Trophoblast cell (in vitro differentiated cells and primary cell): ENCODE measurements around the gene APOE.

Source experiments
- DNase-seq, 2 donors: peaks; one replicate each; pipeline ENCODE4 v3.0.0-alpha.2; 2016
- H2AFZ ChIP-seq: 2 replicates; pipeline ENCODE4 v1.6.1; 2013; ENCODE audit warnings: low read length, moderate library complexity, mild to moderate bottlenecking; ENCODE audit not compliant: insufficient read depth, poor library complexity
- H2AK5ac ChIP-seq: 2 replicates; pipeline ENCODE4 v1.6.1; 2013; ENCODE audit warnings: mild to moderate bottlenecking, low read length
- H2BK120ac ChIP-seq: 2 replicates; pipeline ENCODE4 v1.6.1; 2013; ENCODE audit warnings: low read length, mild to moderate bottlenecking, moderate library complexity; ENCODE audit not compliant: insufficient read depth, poor library complexity
- H2BK12ac ChIP-seq: 2 replicates; pipeline ENCODE4 v1.6.1; 2013; ENCODE audit warnings: mild to moderate bottlenecking, low read length, moderate library complexity
- H2BK5ac ChIP-seq: 2 replicates; pipeline ENCODE4 v1.6.1; 2013; ENCODE audit warnings: low read length, low read depth, moderate library complexity, mild to moderate bottlenecking; ENCODE audit not compliant: poor library complexity
- H3K14ac ChIP-seq: 2 replicates; pipeline ENCODE4 v1.6.1; 2013; ENCODE audit warnings: mild to moderate bottlenecking, low read length
- H3K18ac ChIP-seq: 2 replicates; pipeline ENCODE4 v1.6.1; 2013; ENCODE audit warnings: mild to moderate bottlenecking, low read length
- H3K23ac ChIP-seq: 2 replicates; pipeline ENCODE4 v1.6.1; 2013; ENCODE audit warnings: low read length
- H3K27ac ChIP-seq: 2 replicates; pipeline ENCODE4 v1.5.1; 2013; ENCODE audit warnings: low read depth, mild to moderate bottlenecking, inconsistent platforms, low read length, moderate library complexity
- H3K27me3 ChIP-seq: 2 replicates; pipeline ENCODE4 v1.6.1; 2013; ENCODE audit warnings: inconsistent platforms, mild to moderate bottlenecking, low read length, moderate library complexity; ENCODE audit not compliant: insufficient read depth
- H3K36me3 ChIP-seq, 2 experiments: 1 replicate in 1 of 2; 2 replicates in 1 of 2; pipeline ENCODE4 v1.6.1; 2013; ENCODE audit warnings: low read length in 2 of 2, mild to moderate bottlenecking in 2 of 2, moderate library complexity in 1 of 2; ENCODE audit not compliant: insufficient read depth in 2 of 2, control insufficient read depth in 1 of 2
- H3K4ac ChIP-seq: 2 replicates; pipeline ENCODE4 v1.6.1; 2013; ENCODE audit warnings: low read depth, mild to moderate bottlenecking, low read length, moderate library complexity
- H3K4me1 ChIP-seq, 2 experiments: 1 replicate in 1 of 2; 2 replicates in 1 of 2; pipeline ENCODE4 v1.6.1; 2013; ENCODE audit warnings: low read length in 2 of 2, mild to moderate bottlenecking in 2 of 2, moderate library complexity in 1 of 2; ENCODE audit not compliant: insufficient read depth in 2 of 2, control insufficient read depth in 1 of 2
- H3K4me2 ChIP-seq: 2 replicates; pipeline ENCODE4 v1.6.1; 2013; ENCODE audit warnings: inconsistent platforms, mild to moderate bottlenecking, low read length, moderate library complexity
- H3K4me3 ChIP-seq: 2 replicates; pipeline ENCODE4 v1.5.1; 2013; ENCODE audit warnings: mild to moderate bottlenecking, low read depth, low read length, inconsistent platforms
- H3K79me1 ChIP-seq: one replicate; pipeline ENCODE4 v1.6.1; 2013; ENCODE audit warnings: low read length
- H3K79me2 ChIP-seq: 2 replicates; pipeline ENCODE4 v1.6.1; 2013; ENCODE audit warnings: low read length, mild to moderate bottlenecking; ENCODE audit not compliant: control insufficient read depth, insufficient read depth, poor library complexity
- H3K9ac ChIP-seq: 2 replicates; pipeline ENCODE4 v1.6.1; 2013; ENCODE audit warnings: mild to moderate bottlenecking, low read length
- H3K9me3 ChIP-seq: 2 replicates; pipeline ENCODE4 v1.6.1; 2013; ENCODE audit warnings: low read depth, mild to moderate bottlenecking, control low read depth, inconsistent platforms, low read length; ENCODE audit not compliant: insufficient read depth
- H4K12ac ChIP-seq: 2 replicates; pipeline ENCODE4 v1.6.1; 2013; ENCODE audit warnings: low read depth, mild to moderate bottlenecking, low read length, moderate library complexity
- H4K8ac ChIP-seq: 2 replicates; pipeline ENCODE4 v1.6.1; 2013; ENCODE audit warnings: low read depth, mild to moderate bottlenecking, low read length, moderate library complexity
- H4K91ac ChIP-seq: one replicate; pipeline ENCODE4 v1.6.1; 2013; ENCODE audit warnings: low read depth, mild to moderate bottlenecking, low read length, moderate library complexity
- WGBS: extraction: QIAGEN DNeasy Blood & Tissue Kit; methylation state at CpG from one replicate; pipeline ENCODE4 v1.1.7; 2013; ENCODE audit warnings: missing lambda C conversion rate; ENCODE audit not compliant: insufficient read length, insufficient coverage; ENCODE audit errors: extremely low coverage; 5-methylcytosine and 5-hydroxymethylcytosine counted together

Gene APOE

GRCh38 chr19:44875666-44876451 is 29.7 kb upstream of the APOE start:
- H2BK12ac ChIP-seq, result peak overlapping the region; percentile 37
- H3K79me2 ChIP-seq, result peaks cover 8% of the 10 kb centered on the region
- H2AK5ac ChIP-seq, result no peak overlapping the region
- H3K36me3 ChIP-seq, result peaks cover 76 to 78% of the 10 kb centered on the region in 2 experiments
- no peak overlapping the region for H3K23ac ChIP-seq
- peak overlapping the region; percentile 86 for H3K27ac ChIP-seq
- H4K91ac ChIP-seq, result peak overlapping the region; percentile 51
- H3K9me3 ChIP-seq, result peaks cover 2% of the 10 kb centered on the region
- peak overlapping the region; percentile 63 for H3K18ac ChIP-seq
- H3K4me3 ChIP-seq, result no peak overlapping the region
- H3K79me1 ChIP-seq, result peaks cover 31% of the 10 kb centered on the region
- H3K4me2 ChIP-seq, result peak overlapping the region; percentile 39
- H3K9ac ChIP-seq, result no peak overlapping the region
- no peak overlapping the region for H4K12ac ChIP-seq
- peak overlapping the region; percentile 29 for H2BK120ac ChIP-seq
- H2BK5ac ChIP-seq, result peak overlapping the region; percentile 51
- no peak overlapping the region for H2AFZ ChIP-seq
- WGBS, result no CpG with 5 or more reads among the region's 22 CpGs
- H3K27me3 ChIP-seq, result no peaks in the 10 kb centered on the region
- no peak overlapping the region for H3K4ac ChIP-seq
- peak overlapping the region; percentile 17 for H4K8ac ChIP-seq
- DNase-seq, result no peak
- H3K14ac ChIP-seq, result peak overlapping the region; percentile 54
- H3K4me1 ChIP-seq, result peaks cover 57 to 66% of the 10 kb centered on the region in 2 experiments

DNA sequence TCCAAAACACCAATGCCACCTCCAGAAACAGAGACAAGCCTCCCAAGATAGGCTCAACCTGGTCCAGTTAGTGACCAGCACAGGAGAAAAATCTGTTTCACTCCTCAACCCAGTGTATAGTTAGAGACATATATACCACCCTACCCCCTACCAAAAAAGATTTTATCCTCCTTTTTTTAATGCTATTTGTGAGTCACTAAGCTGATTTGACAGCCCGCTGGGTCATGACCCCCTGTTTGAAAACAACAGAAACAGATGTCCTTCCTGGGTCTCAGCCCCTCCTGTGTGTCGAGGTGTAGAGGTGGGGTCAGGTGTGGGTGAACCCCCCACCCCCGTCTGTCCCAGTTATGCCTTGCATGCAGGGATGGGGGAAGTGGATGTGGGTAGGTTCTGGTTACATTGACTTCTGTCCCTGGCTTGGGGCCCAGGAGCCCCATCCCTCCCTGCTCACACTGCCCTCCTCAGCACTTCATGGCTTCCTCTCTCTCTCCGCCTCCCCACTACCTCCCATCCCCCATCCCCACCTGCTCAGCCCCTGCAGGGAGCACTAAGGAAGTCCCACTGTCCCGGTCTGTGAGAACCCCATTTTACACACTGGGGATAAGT is 28.6 kb upstream of the APOE start:
- Histone ChIP-seq H3K4me3 (no peak overlapping the region), H4K12ac (no peak overlapping the region), H2BK5ac (peak overlapping the region; percentile 51), H2BK12ac (peak overlapping the region; percentile 6), H3K9ac (no peak overlapping the region), H3K27me3 (no peaks in the 10 kb centered on the region), H3K79me1 (peaks cover 31% of the 10 kb centered on the region), H4K8ac (no peak overlapping the region), H2AK5ac (peak overlapping the region; percentile 49), H3K4ac (no peak overlapping the region), H3K4me2 (no peak overlapping the region), H3K36me3 (peaks cover 69 to 71% of the 10 kb centered on the region in 2 experiments), H3K14ac (peak overlapping the region; percentile 37), H3K9me3 (peaks cover 2% of the 10 kb centered on the region), H4K91ac (peak overlapping the region; percentile 24), H2AFZ (no peak overlapping the region), H3K18ac (peak overlapping the region; percentile 56), H2BK120ac (no peak overlapping the region), H3K4me1 (peaks cover 61 to 72% of the 10 kb centered on the region in 2 experiments), H3K27ac (peak overlapping the region; percentile 86), H3K23ac (no peak overlapping the region), H3K79me2 (peaks cover 8% of the 10 kb centered on the region)
- DNase-seq, result no peak
- WGBS, result no CpG with 5 or more reads among the region's 5 CpGs

- Histone ChIP-seq H3K4ac (peak overlapping the region; percentile 77), H3K27me3 (no peaks in the 10 kb centered on the region), H4K8ac (peak overlapping the region; percentile 46), H3K79me2 (peaks cover 8% of the 10 kb centered on the region), H3K4me2 (peak overlapping the region; percentile 27), H2BK12ac (peak overlapping the region; percentile 58), H3K18ac (peak overlapping the region; percentile 90), H3K79me1 (peaks cover 31% of the 10 kb centered on the region), H3K23ac (no peak overlapping the region), H3K4me1 (peaks cover 63 to 74% of the 10 kb centered on the region in 2 experiments), H3K4me3 (no peak overlapping the region), H3K9me3 (no peaks in the 10 kb centered on the region), H2BK120ac (peak overlapping the region; percentile 85), H4K12ac (peak overlapping the region; percentile 3), H3K36me3 (peaks cover 65 to 66% of the 10 kb centered on the region in 2 experiments), H4K91ac (peak overlapping the region; percentile 88), H2AFZ (no peak overlapping the region), H3K27ac (peak overlapping the region; percentile 76), H3K9ac (no peak overlapping the region), H2AK5ac (peak overlapping the region; percentile 8), H3K14ac (peak overlapping the region; percentile 71), H2BK5ac (peak overlapping the region; percentile 60)
- WGBS, result no CpG with 5 or more reads among the region's 26 CpGs
- peak; percentile 51 to 56 for DNase-seq
These were observed 27.3 kb upstream of the APOE start for GRCh38 chr19:44878120-44878865.

GRCh38 chr19:44879309-44880065 is 26.1 kb upstream of the APOE start:
- Histone ChIP-seq H2BK120ac (peak overlapping the region; percentile 85), H2BK5ac (peak overlapping the region; percentile 60), H3K9ac (no peak overlapping the region), H4K12ac (no peak overlapping the region), H3K4me1 (peaks cover 64 to 75% of the 10 kb centered on the region in 2 experiments), H3K79me2 (peaks cover 8% of the 10 kb centered on the region), H3K4me3 (no peak overlapping the region), H3K4ac (peak overlapping the region; percentile 77), H2AK5ac (peak overlapping the region; percentile 60), H2AFZ (no peak overlapping the region), H3K27me3 (no peaks in the 10 kb centered on the region), H3K36me3 (peaks cover 59 to 62% of the 10 kb centered on the region in 2 experiments), H3K18ac (peak overlapping the region; percentile 90), H4K8ac (peak overlapping the region; percentile 72), H3K4me2 (no peak overlapping the region), H3K23ac (no peak overlapping the region), H4K91ac (peak overlapping the region; percentile 88), H3K27ac (peak overlapping the region; percentile 51), H3K79me1 (peaks cover 31% of the 10 kb centered on the region), H3K14ac (peak overlapping the region; percentile 71), H2BK12ac (peak overlapping the region; percentile 58), H3K9me3 (no peaks in the 10 kb centered on the region)
- no CpG with 5 or more reads among the region's 18 CpGs for WGBS
- DNase-seq, result no peak
